HEK293 (cell line): Measurements from ENCODE around the gene PGS1.
"Not testable (repeated sequence)": the region's sequence is repeated elsewhere in the genome, so short reads cannot be mapped to it uniquely, and the experiment has no call there.

Experiments used
- CTCF ChIA-PET: fragments of 350-600 bp; formaldehyde crosslinking; extraction: SDS; loops from one replicate; lab custom pipeline; 2021; ENCODE audit warnings: antibody characterized with exemption; lab: Yijun Ruan, JAX
- POLR2A ChIA-PET: fragments of 300-600 bp; formaldehyde crosslinking; extraction: SDS; loops from one replicate; lab custom pipeline; 2020; ENCODE audit warnings: antibody characterized with exemption, inconsistent platforms; lab: Yijun Ruan, JAX
- H3K27ac ChIP-seq: fragments of 200-500 bp; sonication (Bioruptor generic); 2 replicates; pipeline ENCODE4 v1.5.1; 2014; ENCODE audit warnings: low read depth, low read length, control low read depth, inconsistent platforms; ENCODE audit errors: extremely low read depth
- H3K36me3 ChIP-seq, 2 experiments: fragments of 200-500 bp in 1 of 2; sonication (Bioruptor generic) in 1 of 2; 1 replicate in 1 of 2; 2 replicates in 1 of 2; pipeline ENCODE4 v1.5.1; 2014 to 2017; ENCODE audit warnings: inconsistent platforms in 2 of 2, low read length in 2 of 2; ENCODE audit not compliant: control insufficient read depth in 2 of 2, insufficient read depth in 1 of 2
- H3K4me1 ChIP-seq: fragments of 200-500 bp; sonication (Bioruptor generic); 2 replicates; pipeline ENCODE4 v1.5.1; 2014; ENCODE audit warnings: mild to moderate bottlenecking, low read length, inconsistent platforms; ENCODE audit not compliant: control insufficient read depth, insufficient read depth
- H3K4me3 ChIP-seq: 2 replicates; pipeline ENCODE4 v1.5.1; 2011; ENCODE audit warnings: low read depth, mild to moderate bottlenecking, control low read depth, low read length, moderate library complexity
- H3K9me3 ChIP-seq: fragments of 200-500 bp; sonication (Bioruptor generic); 2 replicates; pipeline ENCODE4 v1.5.1; 2014; ENCODE audit warnings: low read depth, low read length, inconsistent platforms; ENCODE audit not compliant: control insufficient read depth, insufficient read depth
- GLI4 ChIP-seq: fragments of 450-650 bp; formaldehyde crosslinking; IDR thresholded peaks from 2 replicates; pipeline ENCODE4 v1.5.1; 2016; ENCODE audit warnings: missing biosample characterization, missing genetic modification characterization
- HIC1 ChIP-seq: fragments of 450-650 bp; formaldehyde crosslinking; IDR thresholded peaks from 2 replicates; pipeline ENCODE4 v1.5.1; 2016; ENCODE audit warnings: missing biosample characterization, missing genetic modification characterization
- HOXC10 ChIP-seq: sonication (generic); formaldehyde crosslinking; IDR thresholded peaks from 2 replicates; pipeline ENCODE4 v1.8.1; 2023; ENCODE audit warnings: mild to moderate bottlenecking, missing genetic modification reagents
- MYNN ChIP-seq: fragments of 450-650 bp; formaldehyde crosslinking; IDR thresholded peaks from 2 replicates; pipeline ENCODE4 v1.5.1; 2016; ENCODE audit warnings: missing biosample characterization, missing genetic modification characterization, borderline replicate concordance
- SCRT1 ChIP-seq: fragments of 450-650 bp; formaldehyde crosslinking; IDR thresholded peaks from 2 replicates; pipeline ENCODE4 v1.5.1; 2016; ENCODE audit warnings: missing biosample characterization, missing genetic modification characterization, borderline replicate concordance
- SCRT2 ChIP-seq: fragments of 450-650 bp; formaldehyde crosslinking; IDR thresholded peaks from 2 replicates; pipeline ENCODE4 v1.5.1; 2016; ENCODE audit warnings: missing biosample characterization, missing genetic modification characterization
- TCF7L2 ChIP-seq: IDR thresholded peaks from 2 replicates; pipeline ENCODE4 v1.6.1; 2011; ENCODE audit warnings: low read depth, mild to moderate bottlenecking, inconsistent platforms, low read length, moderate library complexity, borderline replicate concordance
- TRIM28 ChIP-seq: IDR thresholded peaks from 2 replicates; pipeline ENCODE4 v1.6.1; 2011; ENCODE audit warnings: low read length, control low read depth, borderline replicate concordance
- ZBTB20 ChIP-seq: fragments of 450-650 bp; formaldehyde crosslinking; IDR thresholded peaks from 2 replicates; pipeline ENCODE4 v1.5.1; 2016; ENCODE audit warnings: missing biosample characterization, missing genetic modification characterization
- ZFP69B ChIP-seq: fragments of 450-650 bp; formaldehyde crosslinking; IDR thresholded peaks from 2 replicates; pipeline ENCODE4 v1.5.1; 2016; ENCODE audit warnings: missing biosample characterization, missing genetic modification characterization
- ZIC2 ChIP-seq: fragments of 450-650 bp; formaldehyde crosslinking; IDR thresholded peaks from 2 replicates; pipeline ENCODE4 v1.5.1; 2016; ENCODE audit warnings: missing biosample characterization, missing genetic modification characterization
- ZNF140 ChIP-seq: fragments of 450-650 bp; formaldehyde crosslinking; IDR thresholded peaks from 2 replicates; pipeline ENCODE4 v1.5.1; 2016; ENCODE audit warnings: missing biosample characterization, missing genetic modification characterization
- ZNF335 ChIP-seq: fragments of 450-650 bp; formaldehyde crosslinking; conservative IDR thresholded peaks from 2 replicates; pipeline ENCODE4 v1.5.1; 2016; ENCODE audit warnings: missing biosample characterization, missing genetic modification characterization
- ZNF433 ChIP-seq: fragments of 450-650 bp; formaldehyde crosslinking; IDR thresholded peaks from 2 replicates; pipeline ENCODE4 v1.5.1; 2016; ENCODE audit warnings: missing biosample characterization, missing genetic modification characterization, low read depth
- ZNF544 ChIP-seq: fragments of 450-650 bp; formaldehyde crosslinking; IDR thresholded peaks from 2 replicates; pipeline ENCODE4 v1.5.0; 2017; ENCODE audit warnings: missing biosample characterization, missing genetic modification characterization
- ZNF623 ChIP-seq: fragments of 450-650 bp; formaldehyde crosslinking; IDR thresholded peaks from 2 replicates; pipeline ENCODE4 v1.5.1; 2016; ENCODE audit warnings: missing biosample characterization, missing genetic modification characterization
- ZSCAN16 ChIP-seq: fragments of 450-650 bp; formaldehyde crosslinking; IDR thresholded peaks from 2 replicates; pipeline ENCODE4 v1.5.1; 2016; ENCODE audit warnings: missing biosample characterization, missing genetic modification characterization
- TF ChIP-seq, protein P1 (sequence below): fragments of 450-650 bp; formaldehyde crosslinking; IDR thresholded peaks from 2 replicates; pipeline ENCODE4 v1.5.1; 2017; ENCODE audit warnings: missing biosample characterization, missing genetic modification characterization

PGS1 gene

DNA sequence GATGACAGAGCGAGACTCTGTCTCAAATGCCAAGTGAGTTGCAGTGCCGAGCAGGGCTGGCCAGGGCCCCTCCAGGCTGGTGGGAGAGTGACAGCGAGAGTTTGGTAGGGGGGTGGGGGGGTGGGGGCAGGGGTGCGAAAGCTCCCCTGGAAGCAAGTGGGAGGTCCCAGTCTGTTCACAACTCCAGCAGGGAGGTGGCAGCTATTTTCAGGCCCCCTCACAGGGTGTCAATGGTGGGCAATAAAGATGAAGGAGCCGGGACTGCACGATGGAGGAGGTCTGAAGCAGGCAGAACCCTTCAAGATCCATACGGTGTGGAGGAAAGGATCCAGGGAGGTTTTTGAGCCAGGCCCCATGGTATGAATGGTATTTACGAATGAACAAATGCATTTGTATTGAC is 83.7 kb downstream of the PGS1 start:
- H3K36me3 ChIP-seq, result no peaks in the 10 kb centered on the region
- TF ChIP-seq ZSCAN16 (tag by site-specific recombination) (no peak), ZNF140 (no peak), ZNF544 (tag by site-specific recombination) (no peak)
- no peaks in the 10 kb centered on the region for H3K4me1 ChIP-seq
- H3K4me3 ChIP-seq, result no peak overlapping the region
- H3K9me3 ChIP-seq, result no peaks in the 10 kb centered on the region
- no peak overlapping the region for H3K27ac ChIP-seq
- CTCF ChIA-PET, result interaction anchor here (2.9 kb wide), 1 partner anchor 16 kb away, joined by 15 read pairs; no protein-coding TSS in a partner anchor
- POLR2A ChIA-PET, result no interaction called here

- POLR2A ChIA-PET, H3K9me3 ChIP-seq: not testable (repeated sequence)
Measured at GRCh38 chr17:78466109-78466785, 87.8 kb downstream of the PGS1 start.

GRCh38 chr17:78466786-78467715 is 88.6 kb downstream of the PGS1 start:
- Histone ChIP-seq H3K9me3 (no peaks in the 10 kb centered on the region), H3K4me1 (no peaks in the 10 kb centered on the region), H3K36me3 (no peaks in the 10 kb centered on the region), H3K4me3 (no peak overlapping the region), H3K27ac (no peak overlapping the region)
- TF ChIP-seq ZNF544 (tag by site-specific recombination) (no peak), ZNF623 (tag by site-specific recombination) (no peak), ZNF335 (tag by site-specific recombination) (no peak), HOXC10 (CRISPR knock-in tag) (no peak), ZIC2 (tag by site-specific recombination) (no peak), ZNF433 (no peak), ZFP69B (tag by site-specific recombination) (no peak), TRIM28 (no peak), HIC1 (tag by site-specific recombination) (no peak), GLI4 (tag by site-specific recombination) (no peak), ZBTB20 (tag by site-specific recombination) (no peak), TCF7L2 (no peak), SCRT1 (no peak), MYNN (tag by site-specific recombination) (no peak), SCRT2 (no peak)
- TF ChIP-seq, protein P1, sequence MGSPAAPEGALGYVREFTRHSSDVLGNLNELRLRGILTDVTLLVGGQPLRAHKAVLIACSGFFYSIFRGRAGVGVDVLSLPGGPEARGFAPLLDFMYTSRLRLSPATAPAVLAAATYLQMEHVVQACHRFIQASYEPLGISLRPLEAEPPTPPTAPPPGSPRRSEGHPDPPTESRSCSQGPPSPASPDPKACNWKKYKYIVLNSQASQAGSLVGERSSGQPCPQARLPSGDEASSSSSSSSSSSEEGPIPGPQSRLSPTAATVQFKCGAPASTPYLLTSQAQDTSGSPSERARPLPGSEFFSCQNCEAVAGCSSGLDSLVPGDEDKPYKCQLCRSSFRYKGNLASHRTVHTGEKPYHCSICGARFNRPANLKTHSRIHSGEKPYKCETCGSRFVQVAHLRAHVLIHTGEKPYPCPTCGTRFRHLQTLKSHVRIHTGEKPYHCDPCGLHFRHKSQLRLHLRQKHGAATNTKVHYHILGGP, result no peak
- POLR2A ChIA-PET, result no interaction called here
- CTCF ChIA-PET, result no interaction called here

More at GRCh38 chr17:78466109-78466785, 87.8 kb downstream of the PGS1 start:
- CTCF ChIA-PET, H3K4me3 ChIP-seq, H3K4me1 ChIP-seq, H3K36me3 ChIP-seq, H3K27ac ChIP-seq: not testable (repeated sequence)
